GM23338 (cell line): Measurements from ENCODE around the gene C2. TPM values are rescaled to one million over a fixed set of nuclear protein-coding genes. Genes with fewer than 3 reads are reported as not detected.
A peak's percentile ranks its signal among the peaks of the same experiment; 100 is the strongest.
"Not testable (repeated sequence)": the region's sequence is repeated elsewhere in the genome, so short reads cannot be mapped to it uniquely, and the experiment has no call there.

ENCODE experiments used
- ATAC-seq: fragments of 200-7000 bp; cut with Tn5 transposase; 3 replicates; pipeline ENCODE4 v1.9.1; 2020
- DNase-seq: peaks from one replicate; pipeline ENCODE4 v3.0.0-alpha.2; 2015; ENCODE audit warnings: low spot score
- H2AFZ ChIP-seq: fragments of 200-600 bp; sonication (generic); 2 replicates; pipeline ENCODE4 v1.8.0; 2016; ENCODE audit warnings: antibody characterized with exemption, mild to moderate bottlenecking, moderate library complexity
- H3F3A ChIP-seq: fragments of 200-600 bp; sonication (generic); replicated peaks from 2 replicates; pipeline ENCODE4 v1.8.0; 2017; ENCODE audit warnings: antibody characterized with exemption, mixed run types, low read depth
- H3K27ac ChIP-seq: fragments of 200-600 bp; sonication (generic); 2 replicates; pipeline ENCODE4 v1.6.1; 2016; ENCODE audit warnings: low read depth
- H3K27me3 ChIP-seq: fragments of 200-600 bp; sonication (generic); 2 replicates; pipeline ENCODE4 v1.8.0; 2016; ENCODE audit warnings: mild to moderate bottlenecking, mixed run types, moderate library complexity; ENCODE audit not compliant: insufficient read depth
- H3K36me3 ChIP-seq: fragments of 200-600 bp; sonication (generic); 2 replicates; pipeline ENCODE4 v1.8.0; 2016; ENCODE audit warnings: mild to moderate bottlenecking; ENCODE audit not compliant: insufficient read depth
- H3K4me1 ChIP-seq: fragments of 200-600 bp; sonication (generic); 2 replicates; pipeline ENCODE4 v1.8.0; 2016; ENCODE audit warnings: mild to moderate bottlenecking, moderate library complexity; ENCODE audit not compliant: insufficient read depth
- H3K4me2 ChIP-seq: fragments of 200-600 bp; sonication (generic); 2 replicates; pipeline ENCODE4 v1.7.1; 2017; ENCODE audit warnings: mixed run types
- H3K4me3 ChIP-seq: fragments of 200-600 bp; sonication (generic); 2 replicates; pipeline ENCODE4 v1.6.1; 2016; ENCODE audit warnings: mixed run types
- H3K79me2 ChIP-seq: fragments of 200-600 bp; sonication (generic); replicated peaks from 2 replicates; pipeline ENCODE4 v1.8.0; 2017; ENCODE audit warnings: mild to moderate bottlenecking; ENCODE audit not compliant: insufficient read depth
- H3K9me2 ChIP-seq: fragments of 200-600 bp; sonication (generic); 2 replicates; pipeline ENCODE4 v1.8.0; 2017; ENCODE audit not compliant: insufficient read depth
- H4K20me1 ChIP-seq: fragments of 200-600 bp; sonication (generic); replicated peaks from 2 replicates; pipeline ENCODE4 v1.8.0; 2017; ENCODE audit warnings: mild to moderate bottlenecking; ENCODE audit not compliant: insufficient read depth
- H3K27ac Mint-ChIP-seq: 2 replicates; pipeline ENCODE4 v1.8.0; 2020; ENCODE audit warnings: inconsistent platforms, mild to moderate bottlenecking, moderate library complexity, mixed read lengths
- H3K27me3 Mint-ChIP-seq: 3 replicates; pipeline ENCODE4 v1.8.0; 2022; ENCODE audit warnings: low read depth, mild to moderate bottlenecking, moderate library complexity, mixed read lengths, inconsistent platforms; ENCODE audit not compliant: insufficient read depth, poor library complexity
- H3K36me3 Mint-ChIP-seq: 3 replicates; pipeline ENCODE4 v1.8.0; 2021; ENCODE audit warnings: low read depth, mild to moderate bottlenecking, inconsistent platforms, moderate library complexity, mixed read lengths
- H3K4me1 Mint-ChIP-seq: 3 replicates; pipeline ENCODE4 v1.8.0; 2020; ENCODE audit warnings: mild to moderate bottlenecking, inconsistent platforms, mixed read lengths
- H3K4me3 Mint-ChIP-seq: 3 replicates; pipeline ENCODE4 v1.8.0; 2021; ENCODE audit warnings: moderate library complexity, mild to moderate bottlenecking, inconsistent platforms, mixed read lengths
- H3K9me3 Mint-ChIP-seq: 3 replicates; pipeline ENCODE4 v1.8.0; 2020; ENCODE audit warnings: moderate library complexity, mild to moderate bottlenecking, inconsistent platforms, mixed read lengths
- EZH2 ChIP-seq: fragments of 200-600 bp; sonication (generic); IDR thresholded peaks from one replicate; pipeline ENCODE4 v1.8.0; 2017; ENCODE audit warnings: antibody characterized with exemption, mild to moderate bottlenecking, low read depth; ENCODE audit not compliant: unreplicated experiment
- JUNB ChIP-seq: IDR thresholded peaks from one replicate; pipeline ENCODE4 v1.6.1; 2016; ENCODE audit warnings: antibody characterized with exemption; ENCODE audit not compliant: unreplicated experiment
- NANOG ChIP-seq: IDR thresholded peaks from 2 replicates; pipeline ENCODE4 v1.6.1; 2016; ENCODE audit warnings: antibody characterized with exemption, borderline replicate concordance
- ZNF114 ChIP-seq: fragments of 250-450 bp; sonication (Bioruptor Pico); IDR thresholded peaks from 2 replicates; pipeline ENCODE4 v1.5.0; 2020; ENCODE audit warnings: mild to moderate bottlenecking, moderate library complexity
- polyA plus RNA-seq: library from polyadenylated mRNA; unstranded; fragments of >200 nt; fragmentation: Nextera tagmentation; extraction: Ambion mirVana; gene quantifications from 2 replicates; pipeline ENCODE4 v1.2.1, GENCODE V29; 2016
- total RNA-seq: library from RNA; depleted of rRNA; stranded (reverse); fragments of >200 nt; shearing (Covaris generic); gene quantifications from 2 replicates; pipeline ENCODE4 v1.2.3, GENCODE V29; 2014
- TF ChIP-seq, protein P1 (sequence below): IDR thresholded peaks from one replicate; pipeline ENCODE4 v1.6.1; 2018; ENCODE audit warnings: antibody characterized with exemption; ENCODE audit not compliant: unreplicated experiment
- TF ChIP-seq, protein P2 (sequence below): fragments of 250-450 bp; sonication (Bioruptor Pico); IDR thresholded peaks from 2 replicates; pipeline ENCODE4 v1.5.0; 2020; ENCODE audit warnings: mild to moderate bottlenecking, moderate library complexity
- TF ChIP-seq, protein P3 (sequence below), 2 experiments: fragments of 200-600 bp in 1 of 2; sonication (generic) in 1 of 2; conservative IDR thresholded peaks; 2 replicates each; pipeline versions ENCODE4 v1.5.1 to v1.6.1; 2016 to 2017; ENCODE audit warnings: antibody characterized with exemption in 2 of 2, low read depth in 2 of 2, mild to moderate bottlenecking in 2 of 2, moderate library complexity in 1 of 2
- TF ChIP-seq, protein P4 (sequence below): IDR thresholded peaks from 2 replicates; pipeline ENCODE4 v1.6.1; 2016; ENCODE audit warnings: antibody characterized with exemption

C2 gene
- total and polyA plus RNA-seq, 2 experiments from 2014 or later: 0.16 to 1.7 TPM

DNA sequence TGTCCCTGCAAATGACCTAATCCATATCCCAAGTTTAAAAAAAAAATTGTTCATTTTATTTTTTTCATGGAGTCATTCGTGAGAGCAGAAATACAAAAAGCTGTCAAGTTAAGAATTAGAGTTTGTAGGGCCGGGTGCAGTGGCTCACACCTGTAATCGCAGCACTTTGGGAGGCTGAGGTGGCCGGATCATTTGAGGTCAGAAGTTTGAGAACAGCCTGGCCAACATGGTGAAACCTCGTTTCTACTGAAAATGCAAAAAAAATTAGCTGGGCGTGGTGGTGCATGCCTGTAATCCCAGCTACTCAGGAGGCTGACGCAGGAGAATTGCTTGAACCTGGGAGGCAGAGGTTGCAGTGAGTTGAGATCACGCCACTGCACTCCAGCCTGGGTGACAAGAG lies 20.8 kb upstream of the C2 start:
- H3K27ac Mint-ChIP-seq: peak overlapping the region; percentile 38; the same call in 1 of the 2 replicates

DNA sequence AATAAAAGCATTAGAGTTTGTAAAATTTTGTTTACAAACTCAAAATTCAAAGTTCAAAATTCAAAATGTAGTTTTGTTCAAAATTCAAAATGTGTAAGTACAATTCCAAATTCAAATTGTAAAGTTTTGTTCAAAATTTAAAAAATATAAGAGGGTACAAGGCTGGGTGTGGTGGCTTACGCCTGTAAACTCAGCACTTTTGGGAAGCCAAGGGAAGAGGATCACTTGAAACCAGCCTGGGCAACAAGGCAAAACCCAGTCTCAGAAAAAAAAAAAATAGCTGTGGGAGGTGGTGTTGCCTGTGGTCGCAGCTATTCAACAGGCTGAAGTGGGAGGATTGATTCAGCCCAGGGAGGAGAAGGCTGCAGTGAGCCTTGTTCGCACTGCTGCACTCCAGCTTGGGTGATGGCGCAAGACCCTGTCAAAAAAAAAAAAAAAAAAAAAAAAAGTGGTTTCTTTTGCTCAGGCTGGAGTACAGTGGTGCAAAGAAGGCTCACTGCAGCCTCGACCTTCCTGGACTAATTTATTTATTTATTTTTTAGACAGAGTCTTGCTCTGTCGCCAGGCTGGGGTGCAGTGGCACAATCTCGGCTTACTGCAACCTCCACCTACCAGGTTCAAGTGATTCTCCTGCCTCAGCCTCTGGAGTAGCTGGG lies 20.2 kb upstream of the C2 start:
- Mint-ChIP-seq H3K36me3 (no peaks in the 10 kb centered on the region; the same call in 2 of the 3 replicates), H3K9me3 (no peaks in the 10 kb centered on the region), H3K27ac (no peak overlapping the region), H3K27me3 (peaks cover 11% of the 10 kb centered on the region), H3K4me1 (peaks cover 16% of the 10 kb centered on the region), H3K4me3 (no peak overlapping the region; the same call in 2 of the 3 replicates)
- no peak overlapping the region for H3K27ac ChIP-seq
- H3K4me1 ChIP-seq: peaks cover 17% of the 10 kb centered on the region
- ATAC-seq: peak; percentile 41
- H4K20me1 ChIP-seq: no peaks in the 10 kb centered on the region
- H3K36me3 ChIP-seq: no peaks in the 10 kb centered on the region
- no peak overlapping the region for H2AFZ ChIP-seq
- H3K4me2 ChIP-seq: no peak overlapping the region
- no peaks in the 10 kb centered on the region for H3K9me2 ChIP-seq
- peaks cover 7% of the 10 kb centered on the region; the same call in 1 of the 2 replicates for H3F3A ChIP-seq
- H3K27me3 ChIP-seq: no peaks in the 10 kb centered on the region
- DNase-seq: no peak
- H3K79me2 ChIP-seq: no peaks in the 10 kb centered on the region
- H3K4me3 ChIP-seq: no peak overlapping the region
- TF ChIP-seq, protein P1, sequence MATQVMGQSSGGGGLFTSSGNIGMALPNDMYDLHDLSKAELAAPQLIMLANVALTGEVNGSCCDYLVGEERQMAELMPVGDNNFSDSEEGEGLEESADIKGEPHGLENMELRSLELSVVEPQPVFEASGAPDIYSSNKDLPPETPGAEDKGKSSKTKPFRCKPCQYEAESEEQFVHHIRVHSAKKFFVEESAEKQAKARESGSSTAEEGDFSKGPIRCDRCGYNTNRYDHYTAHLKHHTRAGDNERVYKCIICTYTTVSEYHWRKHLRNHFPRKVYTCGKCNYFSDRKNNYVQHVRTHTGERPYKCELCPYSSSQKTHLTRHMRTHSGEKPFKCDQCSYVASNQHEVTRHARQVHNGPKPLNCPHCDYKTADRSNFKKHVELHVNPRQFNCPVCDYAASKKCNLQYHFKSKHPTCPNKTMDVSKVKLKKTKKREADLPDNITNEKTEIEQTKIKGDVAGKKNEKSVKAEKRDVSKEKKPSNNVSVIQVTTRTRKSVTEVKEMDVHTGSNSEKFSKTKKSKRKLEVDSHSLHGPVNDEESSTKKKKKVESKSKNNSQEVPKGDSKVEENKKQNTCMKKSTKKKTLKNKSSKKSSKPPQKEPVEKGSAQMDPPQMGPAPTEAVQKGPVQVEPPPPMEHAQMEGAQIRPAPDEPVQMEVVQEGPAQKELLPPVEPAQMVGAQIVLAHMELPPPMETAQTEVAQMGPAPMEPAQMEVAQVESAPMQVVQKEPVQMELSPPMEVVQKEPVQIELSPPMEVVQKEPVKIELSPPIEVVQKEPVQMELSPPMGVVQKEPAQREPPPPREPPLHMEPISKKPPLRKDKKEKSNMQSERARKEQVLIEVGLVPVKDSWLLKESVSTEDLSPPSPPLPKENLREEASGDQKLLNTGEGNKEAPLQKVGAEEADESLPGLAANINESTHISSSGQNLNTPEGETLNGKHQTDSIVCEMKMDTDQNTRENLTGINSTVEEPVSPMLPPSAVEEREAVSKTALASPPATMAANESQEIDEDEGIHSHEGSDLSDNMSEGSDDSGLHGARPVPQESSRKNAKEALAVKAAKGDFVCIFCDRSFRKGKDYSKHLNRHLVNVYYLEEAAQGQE: no peak
- TF ChIP-seq, protein P2, sequence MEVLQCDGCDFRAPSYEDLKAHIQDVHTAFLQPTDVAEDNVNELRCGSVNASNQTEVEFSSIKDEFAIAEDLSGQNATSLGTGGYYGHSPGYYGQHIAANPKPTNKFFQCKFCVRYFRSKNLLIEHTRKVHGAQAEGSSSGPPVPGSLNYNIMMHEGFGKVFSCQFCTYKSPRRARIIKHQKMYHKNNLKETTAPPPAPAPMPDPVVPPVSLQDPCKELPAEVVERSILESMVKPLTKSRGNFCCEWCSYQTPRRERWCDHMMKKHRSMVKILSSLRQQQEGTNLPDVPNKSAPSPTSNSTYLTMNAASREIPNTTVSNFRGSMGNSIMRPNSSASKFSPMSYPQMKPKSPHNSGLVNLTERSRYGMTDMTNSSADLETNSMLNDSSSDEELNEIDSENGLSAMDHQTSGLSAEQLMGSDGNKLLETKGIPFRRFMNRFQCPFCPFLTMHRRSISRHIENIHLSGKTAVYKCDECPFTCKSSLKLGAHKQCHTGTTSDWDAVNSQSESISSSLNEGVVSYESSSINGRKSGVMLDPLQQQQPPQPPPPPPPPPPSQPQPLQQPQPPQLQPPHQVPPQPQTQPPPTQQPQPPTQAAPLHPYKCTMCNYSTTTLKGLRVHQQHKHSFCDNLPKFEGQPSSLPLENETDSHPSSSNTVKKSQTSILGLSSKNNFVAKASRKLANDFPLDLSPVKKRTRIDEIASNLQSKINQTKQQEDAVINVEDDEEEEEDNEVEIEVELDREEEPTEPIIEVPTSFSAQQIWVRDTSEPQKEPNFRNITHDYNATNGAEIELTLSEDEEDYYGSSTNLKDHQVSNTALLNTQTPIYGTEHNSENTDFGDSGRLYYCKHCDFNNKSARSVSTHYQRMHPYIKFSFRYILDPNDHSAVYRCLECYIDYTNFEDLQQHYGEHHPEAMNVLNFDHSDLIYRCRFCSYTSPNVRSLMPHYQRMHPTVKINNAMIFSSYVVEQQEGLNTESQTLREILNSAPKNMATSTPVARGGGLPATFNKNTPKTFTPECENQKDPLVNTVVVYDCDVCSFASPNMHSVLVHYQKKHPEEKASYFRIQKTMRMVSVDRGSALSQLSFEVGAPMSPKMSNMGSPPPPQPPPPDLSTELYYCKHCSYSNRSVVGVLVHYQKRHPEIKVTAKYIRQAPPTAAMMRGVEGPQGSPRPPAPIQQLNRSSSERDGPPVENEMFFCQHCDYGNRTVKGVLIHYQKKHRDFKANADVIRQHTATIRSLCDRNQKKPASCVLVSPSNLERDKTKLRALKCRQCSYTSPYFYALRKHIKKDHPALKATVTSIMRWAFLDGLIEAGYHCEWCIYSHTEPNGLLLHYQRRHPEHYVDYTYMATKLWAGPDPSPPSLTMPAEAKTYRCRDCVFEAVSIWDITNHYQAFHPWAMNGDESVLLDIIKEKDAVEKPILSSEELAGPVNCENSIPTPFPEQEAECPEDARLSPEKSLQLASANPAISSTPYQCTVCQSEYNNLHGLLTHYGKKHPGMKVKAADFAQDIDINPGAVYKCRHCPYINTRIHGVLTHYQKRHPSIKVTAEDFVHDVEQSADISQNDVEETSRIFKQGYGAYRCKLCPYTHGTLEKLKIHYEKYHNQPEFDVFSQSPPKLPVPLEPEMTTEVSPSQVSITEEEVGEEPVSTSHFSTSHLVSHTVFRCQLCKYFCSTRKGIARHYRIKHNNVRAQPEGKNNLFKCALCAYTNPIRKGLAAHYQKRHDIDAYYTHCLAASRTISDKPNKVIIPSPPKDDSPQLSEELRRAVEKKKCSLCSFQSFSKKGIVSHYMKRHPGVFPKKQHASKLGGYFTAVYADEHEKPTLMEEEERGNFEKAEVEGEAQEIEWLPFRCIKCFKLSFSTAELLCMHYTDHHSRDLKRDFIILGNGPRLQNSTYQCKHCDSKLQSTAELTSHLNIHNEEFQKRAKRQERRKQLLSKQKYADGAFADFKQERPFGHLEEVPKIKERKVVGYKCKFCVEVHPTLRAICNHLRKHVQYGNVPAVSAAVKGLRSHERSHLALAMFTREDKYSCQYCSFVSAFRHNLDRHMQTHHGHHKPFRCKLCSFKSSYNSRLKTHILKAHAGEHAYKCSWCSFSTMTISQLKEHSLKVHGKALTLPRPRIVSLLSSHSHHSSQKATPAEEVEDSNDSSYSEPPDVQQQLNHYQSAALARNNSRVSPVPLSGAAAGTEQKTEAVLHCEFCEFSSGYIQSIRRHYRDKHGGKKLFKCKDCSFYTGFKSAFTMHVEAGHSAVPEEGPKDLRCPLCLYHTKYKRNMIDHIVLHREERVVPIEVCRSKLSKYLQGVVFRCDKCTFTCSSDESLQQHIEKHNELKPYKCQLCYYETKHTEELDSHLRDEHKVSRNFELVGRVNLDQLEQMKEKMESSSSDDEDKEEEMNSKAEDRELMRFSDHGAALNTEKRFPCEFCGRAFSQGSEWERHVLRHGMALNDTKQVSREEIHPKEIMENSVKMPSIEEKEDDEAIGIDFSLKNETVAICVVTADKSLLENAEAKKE (CRISPR knock-in tag): no peak
- TF ChIP-seq EZH2 (no peak), NANOG (no peak), JUNB (no peak), ZNF114 (CRISPR knock-in tag) (no peak)
- TF ChIP-seq, protein P3, sequence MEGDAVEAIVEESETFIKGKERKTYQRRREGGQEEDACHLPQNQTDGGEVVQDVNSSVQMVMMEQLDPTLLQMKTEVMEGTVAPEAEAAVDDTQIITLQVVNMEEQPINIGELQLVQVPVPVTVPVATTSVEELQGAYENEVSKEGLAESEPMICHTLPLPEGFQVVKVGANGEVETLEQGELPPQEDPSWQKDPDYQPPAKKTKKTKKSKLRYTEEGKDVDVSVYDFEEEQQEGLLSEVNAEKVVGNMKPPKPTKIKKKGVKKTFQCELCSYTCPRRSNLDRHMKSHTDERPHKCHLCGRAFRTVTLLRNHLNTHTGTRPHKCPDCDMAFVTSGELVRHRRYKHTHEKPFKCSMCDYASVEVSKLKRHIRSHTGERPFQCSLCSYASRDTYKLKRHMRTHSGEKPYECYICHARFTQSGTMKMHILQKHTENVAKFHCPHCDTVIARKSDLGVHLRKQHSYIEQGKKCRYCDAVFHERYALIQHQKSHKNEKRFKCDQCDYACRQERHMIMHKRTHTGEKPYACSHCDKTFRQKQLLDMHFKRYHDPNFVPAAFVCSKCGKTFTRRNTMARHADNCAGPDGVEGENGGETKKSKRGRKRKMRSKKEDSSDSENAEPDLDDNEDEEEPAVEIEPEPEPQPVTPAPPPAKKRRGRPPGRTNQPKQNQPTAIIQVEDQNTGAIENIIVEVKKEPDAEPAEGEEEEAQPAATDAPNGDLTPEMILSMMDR (conservative IDR thresholded peaks at IDR 0.05; ENCODE audit: low read depth in 2 of 2): no peak
- TF ChIP-seq, protein P4, sequence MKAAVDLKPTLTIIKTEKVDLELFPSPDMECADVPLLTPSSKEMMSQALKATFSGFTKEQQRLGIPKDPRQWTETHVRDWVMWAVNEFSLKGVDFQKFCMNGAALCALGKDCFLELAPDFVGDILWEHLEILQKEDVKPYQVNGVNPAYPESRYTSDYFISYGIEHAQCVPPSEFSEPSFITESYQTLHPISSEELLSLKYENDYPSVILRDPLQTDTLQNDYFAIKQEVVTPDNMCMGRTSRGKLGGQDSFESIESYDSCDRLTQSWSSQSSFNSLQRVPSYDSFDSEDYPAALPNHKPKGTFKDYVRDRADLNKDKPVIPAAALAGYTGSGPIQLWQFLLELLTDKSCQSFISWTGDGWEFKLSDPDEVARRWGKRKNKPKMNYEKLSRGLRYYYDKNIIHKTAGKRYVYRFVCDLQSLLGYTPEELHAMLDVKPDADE: no peak

More for the DNA sequence above, 20.8 kb upstream of the C2 start:
- not testable (repeated sequence) for H3K27me3 ChIP-seq, H3K36me3 ChIP-seq, H3K9me2 ChIP-seq, H3F3A ChIP-seq, H3K27ac ChIP-seq, ATAC-seq, DNase-seq, H3K36me3 Mint-ChIP-seq, H3K9me3 Mint-ChIP-seq, H3K79me2 ChIP-seq, H4K20me1 ChIP-seq
- Histone ChIP-seq H2AFZ (peak overlapping the region; percentile 78), H3K4me3 (0 out of 2 replicates have a peak overlapping the region, but pooled peaks have one; percentile 1), H3K4me1 (peaks cover 17% of the 10 kb centered on the region), H3K4me2 (peak overlapping the region; percentile 70)
- Mint-ChIP-seq H3K4me3 (peak overlapping the region; percentile 49; the same call in 2 of the 3 replicates), H3K27me3 (peaks cover 13% of the 10 kb centered on the region), H3K4me1 (peaks cover 16% of the 10 kb centered on the region)
